PC-3 (cell line): ENCODE results near the gene RYR2. TPM values are rescaled to one million over a fixed set of nuclear protein-coding genes. Genes with fewer than 3 reads are reported as not detected.
A peak's percentile ranks its signal among the peaks of the same experiment; 100 is the strongest.

Experiments
- ATAC-seq: fragments of 200-7000 bp; cut with Tn5 transposase; 2 replicates; pipeline ENCODE4 v1.9.1; 2020; ENCODE audit warnings: mild to moderate bottlenecking, moderate library complexity
- BruUV-seq: library from RNA; stranded (reverse); fragments of 400-500 nt; replicated peaks from 2 replicates; lab custom pipeline; 2021; lab: Mats Ljungman, UMichigan
- CTCF ChIA-PET: fragments of 300-600 bp; sonication (Branson Sonifier 250); formaldehyde crosslinking; loops from one replicate; lab custom pipeline; 2022; ENCODE audit warnings: antibody characterized with exemption; lab: Charles Lee
- POLR2A ChIA-PET: fragments of 300-600 bp; sonication (Branson Sonifier 250); formaldehyde crosslinking; loops from one replicate; lab custom pipeline; 2022; ENCODE audit warnings: antibody characterized with exemption; ENCODE audit not compliant: unreplicated experiment; lab: Charles Lee
- DNase-seq: peaks from one replicate; pipeline ENCODE4 v3.0.0-alpha.2; 2015
- H2AFZ ChIP-seq: fragments of 300-600 bp; sonication (generic); 2 replicates; pipeline ENCODE4 v1.6.0; 2016; ENCODE audit warnings: antibody characterized with exemption, low read length
- H3F3A ChIP-seq: fragments of 300-600 bp; sonication (generic); one replicate; pipeline ENCODE4 v1.6.0; 2017; ENCODE audit warnings: antibody characterized with exemption, low read length, control low read depth, mild to moderate bottlenecking; ENCODE audit not compliant: unreplicated experiment
- H3K27ac ChIP-seq: fragments of 300-600 bp; sonication (generic); 2 replicates; pipeline ENCODE4 v1.5.1; 2016; ENCODE audit warnings: mild to moderate bottlenecking, low read length
- H3K27me3 ChIP-seq: fragments of 300-600 bp; sonication (generic); 2 replicates; pipeline ENCODE4 v1.6.1; 2016; ENCODE audit warnings: low read length, mixed read lengths
- H3K36me3 ChIP-seq: fragments of 300-600 bp; sonication (generic); 2 replicates; pipeline ENCODE4 v1.6.1; 2016; ENCODE audit warnings: low read depth, mixed run types, low read length, mixed read lengths
- H3K4me1 ChIP-seq: fragments of 300-600 bp; sonication (generic); 2 replicates; pipeline ENCODE4 v1.5.1; 2016; ENCODE audit warnings: low read length; ENCODE audit not compliant: insufficient read depth
- H3K4me2 ChIP-seq: fragments of 300-600 bp; sonication (generic); 2 replicates; pipeline ENCODE4 v1.6.0; 2016; ENCODE audit warnings: low read length
- H3K4me3 ChIP-seq: fragments of 300-600 bp; sonication (generic); 2 replicates; pipeline ENCODE4 v1.5.1; 2016; ENCODE audit warnings: mild to moderate bottlenecking, low read length, mixed read lengths
- H3K79me2 ChIP-seq: fragments of 300-600 bp; sonication (generic); 2 replicates; pipeline ENCODE4 v1.6.1; 2017; ENCODE audit warnings: low read length, mixed read lengths
- H3K9ac ChIP-seq: fragments of 300-600 bp; sonication (generic); 2 replicates; pipeline ENCODE4 v1.6.0; 2016; ENCODE audit warnings: mild to moderate bottlenecking, low read length
- H3K9me2 ChIP-seq: fragments of 300-600 bp; sonication (generic); replicated peaks from 2 replicates; pipeline ENCODE4 v1.6.1; 2016; ENCODE audit warnings: mixed run types, low read length, mixed read lengths
- H3K9me3 ChIP-seq: fragments of 300-600 bp; sonication (generic); 2 replicates; pipeline ENCODE4 v1.6.1; 2016; ENCODE audit warnings: low read length, mixed read lengths
- H4K20me1 ChIP-seq: fragments of 300-600 bp; sonication (generic); 2 replicates; pipeline ENCODE4 v1.6.1; 2016; ENCODE audit warnings: low read length, mixed read lengths
- EZH2 ChIP-seq: fragments of 300-600 bp; sonication (generic); IDR thresholded peaks from one replicate; pipeline ENCODE4 v1.6.1; 2017; ENCODE audit warnings: antibody characterized with exemption, mild to moderate bottlenecking, low read length; ENCODE audit not compliant: unreplicated experiment
- EZH2phosphoT487 ChIP-seq: fragments of 300-600 bp; sonication (generic); IDR thresholded peaks from 2 replicates; pipeline ENCODE4 v1.6.1; 2018; ENCODE audit warnings: mild to moderate bottlenecking, antibody characterized with exemption, low read length, borderline replicate concordance
- intact Hi-C: fragments of 100-400 bp; cut with micrococcal nuclease; formaldehyde crosslinking; loops from 2 replicates; pipeline ENCODE4 v1.9.0; 2023
- total RNA-seq: library from RNA; depleted of rRNA; stranded (reverse); fragments of >200 nt; gene quantifications from 2 replicates; pipeline ENCODE4 v1.2.3, GENCODE V29; 2014
- TF ChIP-seq, protein P1 (sequence below): fragments of 300-600 bp; sonication (generic); conservative IDR thresholded peaks from 2 replicates; pipeline ENCODE4 v1.5.1; 2017; ENCODE audit warnings: antibody characterized with exemption, low read depth, mild to moderate bottlenecking, low read length

The RYR2 gene
- total RNA-seq, 1 experiment from 2014 or later: not detected

DNA sequence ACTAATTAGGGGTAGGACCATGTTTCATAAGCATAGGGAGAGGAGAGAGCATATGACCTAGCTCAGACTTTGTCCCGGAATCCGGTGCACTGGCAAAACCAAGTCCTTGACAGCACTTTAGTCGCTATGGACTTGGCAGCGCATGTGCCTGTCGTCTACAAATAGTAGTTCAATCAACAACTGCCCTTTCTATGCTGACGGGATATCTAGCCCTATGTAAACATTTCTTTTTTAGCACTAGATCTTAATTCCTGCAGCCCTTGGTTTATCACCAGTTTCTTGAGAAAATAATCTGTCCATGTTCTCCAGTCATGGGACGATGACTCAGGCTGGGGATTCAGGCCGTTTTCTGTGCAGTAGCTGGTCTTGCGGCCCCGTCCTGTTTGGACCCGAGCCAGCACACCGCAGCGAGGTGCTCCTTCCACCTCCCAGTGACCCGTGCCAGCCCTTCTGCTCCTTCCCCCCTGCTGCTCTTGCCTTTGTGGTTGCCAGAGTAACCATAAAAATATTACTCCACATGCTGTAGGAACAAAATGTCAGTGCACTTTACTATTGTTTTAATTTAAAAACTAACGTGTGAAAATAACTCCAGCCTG, 29.1 kb upstream of the RYR2 start:
- no peaks in the 10 kb centered on the region for H3K9me3 ChIP-seq
- no peak overlapping the region for H3K27ac ChIP-seq
- H3K9me2 ChIP-seq: no peaks in the 10 kb centered on the region
- no peak for ATAC-seq
- intact Hi-C loops: no loop called here
- no peak overlapping the region for H3K9ac ChIP-seq
- no peaks in the 10 kb centered on the region for H3F3A ChIP-seq
- peak; percentile 25 for DNase-seq
- no TSS peak for BruUV-seq
- no peaks in the 10 kb centered on the region for H3K27me3 ChIP-seq
- no peaks in the 10 kb centered on the region for H3K4me1 ChIP-seq
- H4K20me1 ChIP-seq: no peaks in the 10 kb centered on the region
- CTCF ChIA-PET: no interaction called here
- TF ChIP-seq EZH2phosphoT487: no peak
- TF ChIP-seq EZH2: no peak
- TF ChIP-seq, protein P1, sequence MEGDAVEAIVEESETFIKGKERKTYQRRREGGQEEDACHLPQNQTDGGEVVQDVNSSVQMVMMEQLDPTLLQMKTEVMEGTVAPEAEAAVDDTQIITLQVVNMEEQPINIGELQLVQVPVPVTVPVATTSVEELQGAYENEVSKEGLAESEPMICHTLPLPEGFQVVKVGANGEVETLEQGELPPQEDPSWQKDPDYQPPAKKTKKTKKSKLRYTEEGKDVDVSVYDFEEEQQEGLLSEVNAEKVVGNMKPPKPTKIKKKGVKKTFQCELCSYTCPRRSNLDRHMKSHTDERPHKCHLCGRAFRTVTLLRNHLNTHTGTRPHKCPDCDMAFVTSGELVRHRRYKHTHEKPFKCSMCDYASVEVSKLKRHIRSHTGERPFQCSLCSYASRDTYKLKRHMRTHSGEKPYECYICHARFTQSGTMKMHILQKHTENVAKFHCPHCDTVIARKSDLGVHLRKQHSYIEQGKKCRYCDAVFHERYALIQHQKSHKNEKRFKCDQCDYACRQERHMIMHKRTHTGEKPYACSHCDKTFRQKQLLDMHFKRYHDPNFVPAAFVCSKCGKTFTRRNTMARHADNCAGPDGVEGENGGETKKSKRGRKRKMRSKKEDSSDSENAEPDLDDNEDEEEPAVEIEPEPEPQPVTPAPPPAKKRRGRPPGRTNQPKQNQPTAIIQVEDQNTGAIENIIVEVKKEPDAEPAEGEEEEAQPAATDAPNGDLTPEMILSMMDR: no peak
- no peak overlapping the region for H2AFZ ChIP-seq
- POLR2A ChIA-PET: no interaction called here
- no peaks in the 10 kb centered on the region for H3K79me2 ChIP-seq
- no peak overlapping the region for H3K4me3 ChIP-seq
- no peak overlapping the region for H3K4me2 ChIP-seq
- H3K36me3 ChIP-seq: no peaks in the 10 kb centered on the region

DNA sequence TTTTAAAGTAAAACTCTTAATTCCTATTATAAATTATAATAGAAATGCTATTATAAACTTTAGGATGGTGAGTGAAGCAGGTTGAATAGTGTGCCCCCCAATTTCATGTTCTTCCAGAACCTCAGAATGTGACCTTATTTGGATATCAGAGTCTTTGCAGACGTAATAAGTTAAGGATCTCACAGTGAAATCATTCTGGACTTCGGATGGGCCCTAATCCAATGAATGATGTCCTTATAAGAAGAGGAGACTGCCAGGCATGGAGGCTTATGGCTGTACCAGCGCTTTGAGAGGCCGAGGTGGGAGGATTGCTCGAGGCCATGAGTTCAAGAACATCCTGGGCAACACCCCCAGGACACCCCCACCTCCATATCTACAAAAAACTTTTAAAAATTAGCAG, 28.4 kb upstream of the RYR2 start:
- CTCF ChIA-PET: no interaction called here
- POLR2A ChIA-PET: no interaction called here
- Histone ChIP-seq H4K20me1 (no peaks in the 10 kb centered on the region), H3F3A (no peaks in the 10 kb centered on the region), H2AFZ (no peak overlapping the region), H3K9ac (no peak overlapping the region), H3K36me3 (no peaks in the 10 kb centered on the region), H3K4me3 (no peak overlapping the region), H3K4me1 (no peaks in the 10 kb centered on the region), H3K9me3 (no peaks in the 10 kb centered on the region), H3K79me2 (no peaks in the 10 kb centered on the region), H3K27me3 (no peaks in the 10 kb centered on the region), H3K27ac (no peak overlapping the region), H3K4me2 (no peak overlapping the region), H3K9me2 (no peaks in the 10 kb centered on the region)
- BruUV-seq: no TSS peak
- no peak for TF ChIP-seq EZH2phosphoT487
- TF ChIP-seq, protein P1: no peak
- no peak for TF ChIP-seq EZH2
- intact Hi-C loops: no loop called here
- no peak for DNase-seq
- no peak for ATAC-seq

DNA sequence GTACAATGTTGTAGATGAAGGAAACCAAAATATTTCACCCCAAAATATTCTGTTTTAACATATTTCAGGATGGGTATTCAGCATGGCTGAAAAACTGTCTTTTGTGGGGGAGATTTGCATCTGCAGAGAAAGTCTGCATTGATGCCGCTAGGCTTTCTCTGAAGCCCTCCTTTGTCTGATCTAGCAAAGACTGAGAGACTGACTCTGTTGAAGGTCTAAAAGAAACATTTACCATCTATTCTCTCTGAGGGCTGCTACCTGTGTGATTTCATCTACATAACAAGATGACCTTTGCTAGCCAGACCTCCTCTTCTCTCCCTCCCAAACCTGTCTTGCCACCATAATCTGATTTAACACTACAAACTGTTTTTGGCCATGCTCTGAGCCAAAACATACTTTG, 25.4 kb upstream of the RYR2 start:
- CTCF ChIA-PET: no interaction called here
- DNase-seq: no peak
- H3K9ac ChIP-seq: no peak overlapping the region

More for the DNA sequence above, 25.4 kb upstream of the RYR2 start:
- TF ChIP-seq EZH2 (no peak), EZH2phosphoT487 (no peak)
- TF ChIP-seq, protein P1: no peak
- H3K4me2 ChIP-seq: no peak overlapping the region
- H2AFZ ChIP-seq: no peak overlapping the region
- no peak for ATAC-seq
- H4K20me1 ChIP-seq: no peaks in the 10 kb centered on the region
- no peak overlapping the region for H3K4me3 ChIP-seq
- no peaks in the 10 kb centered on the region for H3F3A ChIP-seq
- no peak overlapping the region for H3K27ac ChIP-seq
- no peaks in the 10 kb centered on the region for H3K9me2 ChIP-seq
- POLR2A ChIA-PET: no interaction called here
- no peaks in the 10 kb centered on the region for H3K4me1 ChIP-seq
- H3K36me3 ChIP-seq: no peaks in the 10 kb centered on the region
- no peaks in the 10 kb centered on the region for H3K27me3 ChIP-seq
- H3K9me3 ChIP-seq: no peaks in the 10 kb centered on the region
- intact Hi-C loops: no loop called here
- H3K79me2 ChIP-seq: no peaks in the 10 kb centered on the region
- no TSS peak for BruUV-seq
